Lower leg skin (tissue), 3 donors: Measurements from ENCODE around the gene TM2D3.

Source experiments
- CTCF ChIP-seq, 3 donors: fragments of 450-650 bp; IDR thresholded peaks; one replicate each; pipeline ENCODE4 v1.5.1; 2016; ENCODE audit warnings: antibody characterized with exemption in 3 of 3, mild to moderate bottlenecking in 3 of 3, moderate library complexity in 2 of 3
- POLR2A ChIP-seq, 2 donors: fragments of 450-650 bp; IDR thresholded peaks; one replicate each; pipeline ENCODE4 v1.6.1; 2016 to 2017; ENCODE audit warnings: antibody characterized with exemption in 2 of 2, mild to moderate bottlenecking in 1 of 2, moderate library complexity in 1 of 2

GRCh38 chr15:101692801-101693598 lies 40.8 kb upstream of the TM2D3 start:
- TF ChIP-seq CTCF (IDR thresholded peaks at IDR 0.05) (no peak), POLR2A (IDR thresholded peaks at IDR 0.05) (no peak)
